Raji (cell line): Measurements from ENCODE around the gene H2BK1.

Experiments
- POLR2A ChIP-seq: IDR thresholded peaks from 2 replicates; pipeline ENCODE4 v1.6.1; 2011; ENCODE audit warnings: low read depth, low read length, control low read depth; ENCODE audit not compliant: insufficient read depth

H2BK1 gene

DNA sequence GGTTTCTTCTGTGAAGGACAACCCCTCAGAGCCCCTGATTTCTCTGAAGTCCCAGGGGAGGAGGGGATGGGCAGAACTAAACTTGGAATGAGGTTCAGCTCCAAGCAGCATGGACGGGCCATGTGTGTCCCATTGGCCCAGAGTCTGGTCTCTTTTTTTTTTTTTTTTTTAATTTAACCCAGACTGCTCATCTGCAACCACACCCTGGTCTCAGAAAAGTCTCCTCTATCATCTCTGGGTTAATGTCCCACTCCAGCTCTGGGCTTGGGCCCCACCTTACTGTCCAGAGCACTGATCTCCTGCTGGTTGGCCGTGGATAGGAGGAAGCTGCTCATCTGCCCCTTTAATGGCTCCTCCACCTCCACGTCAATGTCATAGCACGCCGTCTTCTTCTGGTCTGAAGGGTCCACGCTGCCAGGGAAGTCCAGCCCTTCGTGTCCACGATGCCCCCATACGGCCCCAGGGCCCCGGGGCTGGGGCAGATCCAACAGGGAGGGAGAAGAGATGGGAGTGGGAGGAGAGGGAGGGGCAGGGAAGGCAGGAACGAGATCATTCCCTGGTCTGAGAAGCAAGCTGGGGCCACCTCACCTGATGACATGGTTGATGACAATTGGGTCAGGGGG is 29.7 kb upstream of the H2BK1 start:
- no peak for TF ChIP-seq POLR2A

GRCh38 chr7:151238924-151239836 is 28.9 kb upstream of the H2BK1 start:
- no peak for TF ChIP-seq POLR2A

DNA sequence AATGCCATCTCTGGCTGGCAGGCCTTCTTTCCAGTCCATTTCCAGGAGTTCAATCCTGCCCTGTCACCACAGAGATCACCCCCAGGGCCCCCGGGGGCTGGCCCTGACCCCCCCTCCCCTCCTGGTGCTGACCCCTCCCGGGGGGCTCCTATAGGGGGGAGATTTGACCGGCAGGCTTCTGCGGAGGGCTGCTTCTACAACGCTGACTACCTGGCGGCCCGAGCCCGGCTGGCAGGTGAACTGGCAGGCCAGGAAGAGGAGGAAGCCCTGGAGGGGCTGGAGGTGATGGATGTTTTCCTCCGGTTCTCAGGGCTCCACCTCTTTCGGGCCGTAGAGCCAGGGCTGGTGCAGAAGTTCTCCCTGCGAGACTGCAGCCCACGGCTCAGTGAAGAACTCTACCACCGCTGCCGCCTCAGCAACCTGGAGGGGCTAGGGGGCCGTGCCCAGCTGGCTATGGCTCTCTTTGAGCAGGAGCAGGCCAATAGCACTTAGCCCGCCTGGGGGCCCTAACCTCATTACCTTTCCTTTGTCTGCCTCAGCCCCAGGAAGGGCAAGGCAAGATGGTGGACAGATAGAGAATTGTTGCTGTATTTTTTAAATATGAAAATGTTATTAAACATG is 28.0 kb upstream of the H2BK1 start:
- TF ChIP-seq POLR2A, result no peak

DNA sequence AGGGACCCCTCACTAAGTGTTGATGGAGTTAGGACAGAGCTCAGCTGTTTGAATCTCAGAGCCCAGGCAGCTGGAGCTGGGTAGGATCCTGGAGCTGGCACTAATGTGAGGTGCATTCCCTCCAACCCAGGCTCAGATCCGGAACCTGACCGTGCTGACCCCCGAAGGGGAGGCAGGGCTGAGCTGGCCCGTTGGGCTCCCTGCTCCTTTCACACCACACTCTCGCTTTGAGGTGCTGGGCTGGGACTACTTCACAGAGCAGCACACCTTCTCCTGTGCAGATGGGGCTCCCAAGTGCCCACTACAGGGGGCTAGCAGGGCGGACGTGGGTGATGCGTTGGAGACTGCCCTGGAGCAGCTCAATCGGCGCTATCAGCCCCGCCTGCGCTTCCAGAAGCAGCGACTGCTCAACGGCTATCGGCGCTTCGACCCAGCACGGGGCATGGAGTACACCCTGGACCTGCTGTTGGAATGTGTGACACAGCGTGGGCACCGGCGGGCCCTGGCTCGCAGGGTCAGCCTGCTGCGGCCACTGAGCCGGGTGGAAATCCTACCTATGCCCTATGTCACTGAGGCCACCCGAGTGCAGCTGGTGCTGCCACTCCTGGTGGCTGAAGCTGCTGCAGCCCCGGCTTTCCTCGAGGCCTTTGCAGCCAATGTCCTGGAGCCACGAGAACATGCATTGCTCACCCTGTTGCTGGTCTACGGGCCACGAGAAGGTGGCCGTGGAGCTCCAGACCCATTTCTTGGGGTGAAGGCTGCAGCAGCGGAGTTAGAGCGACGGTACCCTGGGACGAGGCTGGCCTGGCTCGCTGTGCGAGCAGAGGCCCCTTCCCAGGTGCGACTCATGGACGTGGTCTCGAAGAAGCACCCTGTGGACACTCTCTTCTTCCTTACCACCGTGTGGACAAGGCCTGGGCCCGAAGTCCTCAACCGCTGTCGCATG is 27.2 kb upstream of the H2BK1 start:
- no peak for TF ChIP-seq POLR2A

- TF ChIP-seq POLR2A, result no peak
Measured at GRCh38 chr7:151236406-151236805, 26.1 kb upstream of the H2BK1 start.

GRCh38 chr7:151235091-151235787 is 25.0 kb upstream of the H2BK1 start:
- TF ChIP-seq POLR2A, result no peak

DNA sequence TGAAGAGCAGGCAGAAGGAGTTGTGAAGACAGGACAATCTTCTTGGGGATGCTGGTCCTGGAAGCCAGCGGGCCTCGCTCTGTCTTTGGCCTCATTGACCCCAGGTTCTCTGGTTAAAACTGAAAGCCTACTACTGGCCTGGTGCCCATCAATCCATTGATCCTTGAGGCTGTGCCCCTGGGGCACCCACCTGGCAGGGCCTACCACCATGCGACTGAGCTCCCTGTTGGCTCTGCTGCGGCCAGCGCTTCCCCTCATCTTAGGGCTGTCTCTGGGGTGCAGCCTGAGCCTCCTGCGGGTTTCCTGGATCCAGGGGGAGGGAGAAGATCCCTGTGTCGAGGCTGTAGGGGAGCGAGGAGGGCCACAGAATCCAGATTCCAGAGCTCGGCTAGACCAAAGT is 23.5 kb upstream of the H2BK1 start:
- TF ChIP-seq POLR2A, result no peak

- no peak for TF ChIP-seq POLR2A
Measured at GRCh38 chr7:151232917-151233701, 22.8 kb upstream of the H2BK1 start.

DNA sequence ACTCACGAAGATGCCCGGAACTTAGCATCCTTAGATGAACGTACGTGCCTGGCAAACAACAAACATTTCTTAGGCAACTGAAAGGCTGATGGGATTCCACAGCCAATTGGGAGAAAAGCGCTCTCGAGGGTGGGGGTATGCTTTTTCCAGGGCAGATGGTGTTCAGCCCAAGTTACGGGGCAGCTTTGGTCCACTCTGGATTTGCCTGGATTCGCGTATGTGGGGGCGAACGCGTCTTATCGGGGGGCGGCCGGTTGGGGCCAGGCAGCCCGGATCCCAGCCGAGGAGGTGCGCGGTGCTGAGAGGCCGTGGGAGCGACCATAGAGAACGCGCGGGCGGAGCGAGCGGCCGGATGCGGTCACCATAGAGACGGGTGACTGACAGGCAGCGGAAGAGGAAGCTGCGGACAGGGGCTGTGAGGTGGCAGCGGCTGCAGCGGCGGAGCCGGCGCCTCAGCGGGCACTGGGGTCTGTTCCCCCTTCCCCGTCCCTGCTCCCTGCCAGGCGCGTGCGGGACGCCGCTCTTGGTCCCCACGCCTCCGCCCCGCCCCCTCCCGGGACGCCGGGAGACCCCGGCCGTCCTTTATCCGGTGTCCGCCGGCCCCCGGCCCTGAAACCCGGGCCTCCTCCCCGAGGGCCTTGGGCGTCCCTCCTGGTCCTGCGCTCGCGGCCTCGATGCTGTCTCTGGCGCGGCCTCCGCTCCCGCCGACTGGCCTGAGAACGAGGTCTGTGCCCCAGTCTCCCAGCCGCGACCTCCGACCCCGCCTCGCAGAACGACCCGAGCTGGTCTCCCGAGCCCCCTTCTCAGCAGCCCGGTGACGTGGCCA is 22.0 kb upstream of the H2BK1 start, which contains the start of gene CHPF2:
TSS of gene CHPF2 (plus strand) at position 393 of the 826 bp plus-strand sequence. CDS start 1,529 bp downstream, outside the sequence.
- peak; percentile 98 for TF ChIP-seq POLR2A

DNA sequence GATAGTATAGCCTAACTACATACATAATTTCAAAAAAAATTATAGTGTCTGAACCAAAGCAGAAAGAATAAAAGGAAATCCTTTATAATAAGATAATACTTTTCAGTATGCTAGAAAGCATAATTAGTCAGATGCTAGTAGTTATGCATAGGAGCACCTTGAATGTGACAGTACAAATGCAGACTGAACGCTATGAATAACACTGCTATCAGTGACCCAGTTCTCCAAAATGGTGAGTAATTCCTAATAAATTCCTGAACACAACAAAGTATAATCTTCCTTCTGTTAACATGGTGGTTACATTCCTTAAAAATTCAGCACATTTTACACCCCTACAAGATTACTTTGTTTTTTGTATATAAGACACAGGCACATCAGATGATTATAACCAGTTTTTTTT is 20.8 kb upstream of the H2BK1 start:
- no peak for TF ChIP-seq POLR2A

DNA sequence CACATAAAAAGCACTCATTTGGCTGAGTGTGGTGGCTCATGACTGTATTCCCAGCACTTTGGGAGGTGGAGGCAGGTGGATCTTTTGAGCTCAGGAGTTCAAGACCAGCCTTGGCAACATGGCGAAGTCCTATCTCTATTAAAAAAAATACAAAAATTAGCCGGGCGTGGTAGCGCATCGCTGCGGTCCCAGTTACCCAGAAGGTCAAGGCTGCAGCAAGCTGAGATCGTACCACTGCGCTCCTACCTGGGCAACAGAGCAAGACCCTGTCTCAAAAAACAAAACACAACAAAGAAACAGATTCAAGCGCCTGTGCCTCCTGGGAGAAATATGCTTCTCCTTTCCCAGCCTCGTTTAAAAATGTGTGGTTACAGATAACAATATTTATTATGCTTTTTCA is 19.0 kb upstream of the H2BK1 start:
- no peak for TF ChIP-seq POLR2A

DNA sequence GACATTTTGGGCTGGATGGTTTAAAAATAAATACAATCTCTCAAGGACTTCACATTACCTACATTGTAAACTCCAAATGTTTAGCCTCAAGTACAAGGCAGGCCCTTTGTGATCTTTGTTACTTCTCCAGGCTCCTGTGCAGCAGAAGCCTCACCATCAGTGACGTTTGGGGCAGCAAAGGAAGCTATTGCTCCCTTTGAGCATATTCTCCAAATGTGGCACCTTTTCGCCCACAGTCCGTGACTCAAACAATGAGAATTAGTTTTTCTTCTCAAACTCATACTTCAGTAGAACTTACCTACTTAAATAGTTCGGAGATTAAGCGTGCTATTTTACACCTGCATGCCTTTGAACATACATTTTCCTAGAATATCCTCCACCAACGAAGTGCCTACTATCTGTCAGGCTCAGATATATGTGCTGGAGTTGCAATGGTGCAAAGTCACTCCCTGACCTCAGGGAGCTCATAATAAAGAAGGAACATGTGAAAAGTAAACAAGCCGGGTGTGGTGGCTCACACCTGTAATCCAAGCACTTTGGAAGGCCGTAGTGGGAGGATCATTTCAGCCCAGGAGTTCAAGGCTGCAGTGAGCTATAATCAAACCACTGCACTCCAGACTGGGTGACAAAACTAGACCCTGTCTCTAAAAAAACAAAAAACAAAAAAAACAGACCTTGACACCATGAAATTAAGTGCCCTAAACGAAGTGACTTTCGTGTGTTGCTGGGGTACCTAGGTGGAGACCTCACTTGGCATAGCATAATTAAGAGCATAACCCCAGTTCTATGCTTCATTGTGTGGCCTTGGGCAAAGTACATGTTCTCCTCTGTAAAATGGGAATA is 18.0 kb upstream of the H2BK1 start:
- no peak for TF ChIP-seq POLR2A
